OCI-LY1 (cell line): ENCODE data around the gene ANO6.

Experiments
- EZH2 ChIP-seq: fragments of 200-600 bp; sonication (generic), shearing (Covaris generic); IDR thresholded peaks from 2 replicates; pipeline ENCODE4 v1.8.0; 2017; ENCODE audit warnings: borderline replicate concordance, mixed run types, mild to moderate bottlenecking, antibody characterized with exemption, low read length, moderate library complexity, mixed read lengths
- TF ChIP-seq, protein P1 (sequence below): fragments of 200-600 bp; sonication (generic), shearing (Covaris generic); IDR thresholded peaks from 2 replicates; pipeline ENCODE4 v1.5.1; 2017; ENCODE audit warnings: mild to moderate bottlenecking, antibody characterized with exemption, low read length, moderate library complexity, mixed read lengths

- TF ChIP-seq, protein P1, sequence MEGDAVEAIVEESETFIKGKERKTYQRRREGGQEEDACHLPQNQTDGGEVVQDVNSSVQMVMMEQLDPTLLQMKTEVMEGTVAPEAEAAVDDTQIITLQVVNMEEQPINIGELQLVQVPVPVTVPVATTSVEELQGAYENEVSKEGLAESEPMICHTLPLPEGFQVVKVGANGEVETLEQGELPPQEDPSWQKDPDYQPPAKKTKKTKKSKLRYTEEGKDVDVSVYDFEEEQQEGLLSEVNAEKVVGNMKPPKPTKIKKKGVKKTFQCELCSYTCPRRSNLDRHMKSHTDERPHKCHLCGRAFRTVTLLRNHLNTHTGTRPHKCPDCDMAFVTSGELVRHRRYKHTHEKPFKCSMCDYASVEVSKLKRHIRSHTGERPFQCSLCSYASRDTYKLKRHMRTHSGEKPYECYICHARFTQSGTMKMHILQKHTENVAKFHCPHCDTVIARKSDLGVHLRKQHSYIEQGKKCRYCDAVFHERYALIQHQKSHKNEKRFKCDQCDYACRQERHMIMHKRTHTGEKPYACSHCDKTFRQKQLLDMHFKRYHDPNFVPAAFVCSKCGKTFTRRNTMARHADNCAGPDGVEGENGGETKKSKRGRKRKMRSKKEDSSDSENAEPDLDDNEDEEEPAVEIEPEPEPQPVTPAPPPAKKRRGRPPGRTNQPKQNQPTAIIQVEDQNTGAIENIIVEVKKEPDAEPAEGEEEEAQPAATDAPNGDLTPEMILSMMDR, result no peak
- no peak for TF ChIP-seq EZH2
Measured at GRCh38 chr12:45231515-45232145, 15.7 kb downstream of the ANO6 start.
